Activated CD8-positive, alpha-beta memory T cell treated with anti-CD3 and anti-CD28 coated beads, Interleukin-2, amount 50 U/mL, for 1 hour (primary cell): ENCODE results near the gene WDR64.
A peak's percentile ranks its signal among the peaks of the same experiment; 100 is the strongest.
"Not testable (repeated sequence)": the region's sequence is repeated elsewhere in the genome, so short reads cannot be mapped to it uniquely, and the experiment has no call there.

ENCODE experiments used
- DNase-seq: peaks from one replicate; pipeline ENCODE4 v3.0.0-alpha.2; 2020; ENCODE audit errors: extremely low read depth

The WDR64 gene

DNA sequence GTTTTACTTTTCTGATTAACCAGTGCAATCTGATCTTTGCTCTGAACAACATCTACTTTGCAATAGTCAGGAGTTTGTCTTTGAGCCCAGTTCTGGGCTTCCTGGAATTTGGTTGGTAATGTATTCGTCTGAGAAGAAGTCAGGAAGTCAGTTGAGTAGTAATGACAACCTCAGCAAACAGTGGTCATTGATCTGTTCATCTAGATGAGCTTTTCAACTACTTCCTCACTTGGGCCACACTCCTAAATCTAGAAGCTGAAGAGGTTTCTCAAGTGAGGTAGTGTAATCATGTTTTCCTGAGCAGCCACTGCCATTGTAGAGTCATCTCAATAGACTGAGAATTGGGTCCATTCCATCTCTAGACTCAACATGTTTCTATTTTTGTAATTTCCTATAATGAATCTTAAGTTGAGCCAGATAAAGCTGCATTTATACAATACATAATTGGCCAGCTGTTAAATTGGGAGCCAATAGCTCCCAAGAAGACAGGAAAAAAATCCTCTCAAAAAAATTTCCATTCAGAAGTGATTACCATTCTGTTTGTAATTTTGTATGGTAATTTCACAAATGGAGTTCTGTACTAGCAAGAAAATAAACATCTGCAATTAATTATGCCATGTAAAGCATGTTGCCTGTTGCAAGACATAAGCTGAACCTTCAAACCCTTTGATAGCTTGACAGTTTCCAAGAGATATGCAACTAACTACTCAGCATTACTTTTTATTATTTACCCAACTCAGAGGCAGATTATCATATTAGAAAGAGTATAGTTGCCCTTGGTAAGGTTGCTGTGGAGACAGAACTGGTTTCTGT is 49.6 kb downstream of the WDR64 start:
- no peak for DNase-seq

DNA sequence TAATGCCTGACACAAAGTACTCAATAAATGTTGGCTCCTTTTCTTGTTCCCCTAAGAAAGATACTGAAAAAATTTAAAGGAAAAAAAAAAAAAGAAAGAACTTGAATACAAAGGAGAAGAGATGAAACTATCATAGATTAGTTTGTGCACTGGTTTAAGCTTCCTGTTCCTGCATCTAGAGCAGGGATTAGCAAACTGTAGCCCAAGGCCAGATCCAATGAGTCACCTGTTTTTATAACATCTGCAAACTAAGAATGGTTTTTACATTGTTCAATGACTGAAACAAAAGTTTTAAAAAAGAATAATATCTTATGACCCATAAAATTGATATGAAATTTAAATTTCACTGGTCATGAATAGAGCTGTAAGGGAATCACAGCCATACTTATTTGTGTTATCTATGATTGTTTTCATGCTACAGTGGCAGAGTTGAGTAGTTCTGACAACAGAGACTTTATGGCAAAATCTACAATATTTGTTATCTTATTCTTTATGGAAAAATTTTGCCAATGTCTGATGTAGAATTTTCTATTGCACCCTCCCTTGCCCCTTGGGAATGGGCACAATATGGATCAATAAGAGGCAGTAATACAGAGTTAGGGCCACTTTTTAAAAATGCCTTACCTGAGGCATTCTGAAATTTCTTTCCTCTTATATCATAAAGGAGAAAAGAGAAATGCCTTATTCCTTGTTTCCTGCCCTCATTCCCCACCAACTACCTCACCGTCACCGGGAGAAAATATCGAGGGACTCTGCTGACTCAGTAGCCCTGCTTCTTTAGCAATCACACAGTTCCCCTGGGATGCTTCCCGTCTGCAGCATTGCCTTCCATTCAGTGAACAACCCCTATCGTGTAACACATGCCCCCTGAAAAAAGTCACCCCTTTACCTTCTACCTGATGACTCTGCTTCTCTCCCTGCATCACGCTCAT is 50.6 kb downstream of the WDR64 start:
- DNase-seq, result no peak

DNA sequence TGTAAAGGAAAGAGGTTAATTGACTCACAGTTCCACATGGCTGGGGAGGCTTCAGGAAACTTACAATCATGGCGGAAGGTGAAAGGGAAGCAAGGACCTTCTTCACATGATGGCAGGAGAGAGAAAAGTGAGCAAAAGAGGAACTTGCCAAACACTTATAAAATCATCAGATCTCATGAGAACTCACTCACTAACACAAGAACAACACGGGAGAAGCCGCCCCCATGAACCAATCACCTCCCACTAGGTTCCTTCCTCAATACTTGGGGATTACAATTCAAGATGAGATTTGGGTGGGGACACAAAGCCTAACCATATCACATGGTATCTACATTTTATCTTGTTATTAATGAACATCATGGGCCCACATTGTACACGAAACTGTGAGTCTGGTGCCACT is 51.7 kb downstream of the WDR64 start:
- DNase-seq, result not testable (repeated sequence)

DNA sequence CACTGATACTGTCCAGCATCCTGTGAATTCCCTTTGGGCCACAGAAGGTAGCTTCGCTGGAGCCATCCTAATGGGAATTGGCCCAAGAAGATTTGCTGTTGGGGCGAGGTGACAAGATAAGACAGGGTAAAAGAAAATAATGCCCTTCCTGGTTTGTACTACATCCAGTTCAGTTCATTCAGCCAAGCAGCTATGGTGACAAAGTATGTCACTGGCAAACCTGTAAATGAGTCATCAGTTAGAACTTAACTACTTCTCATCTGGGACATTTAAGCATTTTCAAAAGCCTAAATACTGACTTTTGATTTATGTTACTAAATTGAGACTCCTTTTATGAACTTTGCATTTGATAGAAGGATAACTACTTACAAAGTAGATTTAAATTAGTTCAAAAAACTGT is 54.2 kb downstream of the WDR64 start:
- no peak for DNase-seq

DNA sequence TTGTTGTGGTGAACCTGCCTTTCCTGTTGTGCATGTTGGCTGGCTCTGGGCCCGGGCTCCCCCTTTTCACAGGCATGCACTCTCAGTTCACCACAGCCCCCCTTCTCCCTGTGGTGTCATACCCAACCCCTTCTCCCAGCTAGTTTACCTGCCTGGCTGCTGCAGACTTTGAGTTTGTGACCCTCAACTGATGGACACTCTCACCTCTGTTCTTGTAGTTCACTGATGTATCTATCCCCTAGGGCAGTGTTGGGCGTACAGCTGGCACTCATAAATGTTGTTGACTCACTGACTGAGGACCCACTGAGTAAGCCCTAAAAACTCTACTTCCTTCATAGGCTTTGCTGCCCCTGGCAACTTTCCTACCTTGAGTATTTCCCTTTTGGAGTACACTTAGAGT is 54.9 kb downstream of the WDR64 start:
- peak; percentile 14 for DNase-seq

DNA sequence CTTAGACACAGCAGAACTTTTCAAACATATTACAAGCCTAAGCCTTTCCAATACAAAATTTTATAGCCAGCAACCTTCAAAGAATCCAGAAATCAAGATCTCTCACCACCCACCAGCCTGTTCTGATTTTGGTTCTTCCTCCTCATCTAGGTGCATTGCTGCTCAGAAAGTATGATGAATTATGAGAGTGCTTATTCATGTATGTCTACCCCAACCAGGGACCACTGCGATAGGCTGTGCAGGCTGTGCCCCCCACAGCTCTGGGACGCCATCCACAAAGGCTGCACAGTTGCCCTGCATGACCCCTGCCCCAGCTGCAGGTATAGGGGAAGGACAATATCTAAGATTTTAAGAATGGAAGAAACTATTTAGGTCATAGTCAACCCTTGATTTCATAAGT is 55.4 kb downstream of the WDR64 start:
- no peak for DNase-seq

DNA sequence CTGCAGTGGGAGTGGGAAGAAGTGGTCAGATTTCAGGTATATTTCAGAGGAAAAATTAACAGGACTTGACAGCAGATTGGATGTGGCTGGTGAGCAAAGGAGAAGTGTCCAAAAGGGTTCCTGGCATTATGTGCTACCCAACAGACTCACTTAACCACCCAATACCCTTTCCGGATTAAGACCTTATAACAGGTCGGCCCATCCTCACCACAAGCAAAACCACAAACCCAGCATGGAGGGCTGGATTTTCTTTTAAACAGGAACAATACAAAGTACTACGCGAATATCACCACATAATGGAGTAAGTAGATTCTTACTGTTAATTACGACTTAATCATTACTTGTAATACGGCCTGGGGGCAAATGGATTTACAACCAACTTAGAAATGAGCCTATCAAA is 59.2 kb downstream of the WDR64 start:
- no peak for DNase-seq

DNA sequence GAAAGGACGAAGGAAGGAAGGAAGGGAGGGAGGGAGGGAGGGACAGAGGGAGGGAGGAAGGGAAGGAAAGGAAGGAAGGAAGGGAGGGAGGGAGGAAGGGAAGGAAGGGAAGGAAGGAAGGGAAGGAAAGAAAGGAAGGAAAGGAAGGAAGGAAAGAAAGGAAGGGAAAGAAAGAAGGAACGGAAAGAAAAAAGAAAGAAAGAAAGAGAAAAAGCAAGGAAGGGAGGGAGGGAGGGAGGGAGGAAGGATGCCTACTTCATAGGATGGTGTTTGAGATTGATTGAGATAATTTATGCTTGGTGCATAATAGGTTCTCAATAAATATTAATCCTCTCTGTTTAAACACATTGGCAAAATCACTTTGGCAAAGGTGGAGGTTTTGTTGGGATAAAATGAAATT is 61.2 kb downstream of the WDR64 start:
- no peak for DNase-seq

DNA sequence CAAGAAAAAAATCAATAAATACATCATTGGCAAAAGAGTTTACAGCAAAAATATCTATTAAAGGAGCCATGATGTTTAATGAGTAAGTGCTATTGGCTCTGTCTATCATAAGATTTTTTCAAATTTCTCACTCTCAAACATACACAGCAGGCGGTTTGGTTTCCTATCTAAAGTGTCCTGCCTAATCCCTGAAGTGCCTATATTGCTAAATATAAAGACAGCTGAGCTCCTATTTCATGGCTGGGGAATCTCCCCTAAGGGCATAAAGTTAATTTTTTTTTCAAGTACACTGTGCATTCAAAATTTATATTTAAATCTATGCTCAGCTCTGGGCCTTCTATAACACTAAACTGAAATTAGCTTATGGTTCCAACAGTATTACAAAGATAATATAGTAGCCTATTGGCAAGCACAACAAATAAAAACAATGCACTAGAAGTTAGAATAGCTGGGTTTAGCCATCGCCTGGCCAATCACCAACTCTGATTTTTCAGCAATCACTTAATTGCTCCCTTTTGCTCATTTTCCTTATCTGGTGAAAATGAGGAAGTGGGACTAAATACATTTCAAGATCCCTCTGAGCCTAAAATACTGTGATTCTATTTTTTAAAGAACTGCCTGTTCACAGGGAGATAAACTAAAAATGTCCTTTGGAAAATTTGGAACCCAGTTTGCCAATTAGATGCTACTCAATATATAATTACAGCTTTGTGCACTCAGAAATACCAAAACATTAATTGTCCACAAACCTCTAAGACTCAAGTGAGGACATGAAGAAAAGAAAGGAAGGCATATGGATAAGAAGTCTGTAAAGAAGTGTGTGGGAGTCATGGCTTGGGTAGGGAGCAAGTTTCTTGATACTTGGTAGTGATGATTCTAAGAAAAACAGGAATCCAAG is 62.5 kb downstream of the WDR64 start:
- DNase-seq, result no peak

DNA sequence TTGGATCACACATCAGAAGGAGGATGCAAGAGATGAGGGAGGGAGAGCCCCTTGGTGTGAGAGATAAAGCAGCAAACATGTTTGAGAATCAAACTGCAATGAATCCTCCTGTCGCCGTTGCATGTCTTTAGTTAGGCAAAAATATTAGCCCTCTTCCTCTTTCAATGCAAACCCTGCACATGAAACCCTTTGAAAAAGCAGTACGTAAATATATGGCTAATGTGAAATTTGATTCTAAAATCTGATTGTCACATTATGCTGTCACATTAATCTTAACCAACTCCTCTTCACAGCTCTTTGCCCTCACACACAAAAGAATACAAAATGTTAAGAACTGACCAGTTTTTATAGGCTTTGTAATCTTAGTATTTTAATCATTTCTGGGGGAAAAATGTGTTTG is 63.4 kb downstream of the WDR64 start:
- no peak for DNase-seq

DNA sequence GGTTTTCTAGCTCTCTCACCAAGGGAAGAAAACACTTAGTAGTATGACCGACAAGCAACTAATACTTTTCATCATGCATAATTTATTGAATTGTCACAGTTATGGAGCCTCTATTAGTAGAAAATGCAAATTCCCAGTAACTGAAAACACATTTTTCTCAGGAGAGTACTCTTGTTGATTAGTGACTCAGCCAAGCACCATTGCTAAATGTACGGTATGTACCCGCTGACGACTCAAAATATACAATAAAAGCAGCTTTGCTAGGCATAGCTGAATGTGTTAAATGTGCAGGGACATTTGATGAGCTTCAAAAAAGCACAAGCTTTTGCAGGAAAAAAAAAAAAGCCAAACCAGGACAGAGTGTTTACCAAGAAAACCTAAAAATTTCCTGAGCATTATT is 63.9 kb downstream of the WDR64 start:
- DNase-seq, result no peak

DNA sequence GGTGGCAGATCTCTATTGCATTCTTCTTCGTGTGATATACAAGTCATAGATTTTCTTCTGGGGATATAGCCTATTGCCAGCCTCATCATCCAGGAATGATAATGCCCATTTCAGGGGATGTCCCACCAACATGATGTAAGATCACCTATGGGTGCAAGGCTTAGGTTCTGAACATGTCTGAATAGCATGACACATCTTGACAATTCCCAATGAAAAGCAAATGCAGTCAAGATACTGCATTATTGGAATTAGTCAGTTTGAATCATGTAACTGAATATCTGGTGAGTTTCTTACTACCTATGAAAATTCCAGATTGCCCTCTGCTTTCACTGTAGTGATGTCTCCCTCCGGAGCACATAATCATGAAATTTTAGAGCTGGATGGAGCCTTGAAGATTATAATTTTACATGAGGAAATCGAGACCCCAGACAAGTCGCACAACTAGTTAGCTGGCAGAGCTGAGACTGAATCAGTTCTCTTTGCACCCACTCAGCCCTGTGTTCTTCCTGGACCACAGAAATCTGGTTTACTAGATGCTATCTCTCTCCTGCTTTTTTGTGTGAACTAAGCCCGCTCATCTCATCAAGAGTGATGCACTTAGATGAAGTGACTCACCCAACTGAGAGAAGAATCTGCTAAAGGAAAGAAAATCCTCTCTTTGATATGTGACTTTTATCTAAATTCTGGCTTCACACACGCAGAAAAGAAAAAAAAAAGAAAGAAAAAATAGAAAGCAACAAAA is 65.0 kb downstream of the WDR64 start:
- DNase-seq, result peak; percentile 13

DNA sequence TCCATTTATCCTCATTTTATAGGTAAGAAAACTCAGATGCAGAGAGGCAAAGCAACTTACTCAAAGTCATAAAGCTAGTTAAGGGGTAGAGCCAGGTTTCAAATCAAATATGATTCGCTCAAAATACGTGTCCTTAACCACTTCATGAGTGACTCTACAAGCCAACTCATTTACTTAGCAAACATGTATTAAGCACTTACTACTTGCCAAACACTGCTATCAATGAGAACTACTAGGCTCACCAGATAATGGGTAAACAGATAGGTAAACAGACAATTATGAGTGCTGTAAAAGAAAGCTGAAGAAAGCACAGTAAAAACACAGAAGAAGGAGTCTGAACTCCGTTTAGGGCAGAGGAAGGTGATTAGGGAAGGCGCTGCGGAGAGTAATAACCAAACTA is 65.9 kb downstream of the WDR64 start:
- no peak for DNase-seq

DNA sequence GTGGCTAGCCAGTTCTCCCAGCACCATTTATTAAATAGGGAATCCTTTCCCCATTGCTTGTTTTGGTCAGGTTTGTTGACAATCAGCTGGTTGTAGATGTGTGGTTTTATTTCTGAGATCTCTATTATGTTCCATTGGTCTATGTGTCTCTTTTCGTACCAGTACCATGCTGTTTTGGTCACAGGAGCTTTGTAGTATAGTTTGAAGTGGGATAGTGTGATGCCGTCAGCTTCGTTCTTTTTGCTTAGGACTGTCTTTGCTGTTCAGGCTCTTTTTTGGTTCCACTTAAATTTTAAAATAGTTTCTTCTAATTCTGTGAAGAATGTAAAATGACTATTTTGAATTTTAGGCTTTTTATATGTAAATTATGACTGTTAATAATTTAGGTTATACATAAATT is 68.9 kb downstream of the WDR64 start:
- DNase-seq, result no peak

DNA sequence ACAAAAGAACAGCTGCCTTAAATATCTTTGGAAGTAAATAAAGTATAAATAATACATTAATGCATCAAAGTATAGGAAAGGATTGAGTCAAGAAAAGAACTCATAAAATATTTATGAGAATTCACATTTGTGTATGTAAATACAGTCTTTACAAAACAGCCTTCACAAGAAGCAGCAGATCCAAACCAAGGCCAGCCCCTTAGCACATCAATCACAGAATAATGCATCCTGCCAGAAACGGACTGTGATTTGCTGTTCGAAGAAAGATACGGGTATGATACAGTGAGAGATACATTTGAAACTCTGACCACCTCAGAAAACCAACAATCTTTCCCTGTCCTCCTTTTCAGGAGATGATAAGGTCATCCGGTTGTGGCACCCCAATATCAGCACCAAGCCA is 70.9 kb downstream of the WDR64 start:
- no peak for DNase-seq

DNA sequence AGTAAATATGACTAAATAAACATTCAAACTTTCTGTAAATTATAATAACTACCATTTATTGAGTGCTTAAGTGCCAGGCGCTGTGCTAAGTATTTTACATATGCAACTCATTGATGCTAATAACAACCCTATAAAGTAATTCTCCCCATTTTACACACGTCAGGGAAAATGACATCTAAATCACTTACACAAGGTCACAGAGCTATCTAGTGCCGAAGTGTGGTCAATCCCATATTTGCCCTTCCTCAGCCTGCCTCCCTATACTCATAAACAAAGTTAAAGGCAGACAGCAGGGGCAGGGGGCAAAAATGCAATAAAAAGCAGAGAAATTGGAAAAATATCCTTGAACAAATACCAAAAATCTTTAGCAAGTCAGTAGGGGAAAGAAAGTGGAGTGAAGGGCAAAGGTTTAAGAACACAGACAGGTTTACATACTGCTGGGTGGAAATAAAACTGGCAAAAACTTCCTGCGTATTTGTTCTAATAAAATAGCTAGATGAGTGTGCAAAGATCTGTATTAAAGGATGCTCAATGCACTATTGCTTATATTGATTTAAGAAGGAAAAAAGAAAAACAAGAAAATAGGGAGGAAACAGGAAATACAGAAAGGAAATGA is 72.8 kb downstream of the WDR64 start:
- DNase-seq, result no peak

DNA sequence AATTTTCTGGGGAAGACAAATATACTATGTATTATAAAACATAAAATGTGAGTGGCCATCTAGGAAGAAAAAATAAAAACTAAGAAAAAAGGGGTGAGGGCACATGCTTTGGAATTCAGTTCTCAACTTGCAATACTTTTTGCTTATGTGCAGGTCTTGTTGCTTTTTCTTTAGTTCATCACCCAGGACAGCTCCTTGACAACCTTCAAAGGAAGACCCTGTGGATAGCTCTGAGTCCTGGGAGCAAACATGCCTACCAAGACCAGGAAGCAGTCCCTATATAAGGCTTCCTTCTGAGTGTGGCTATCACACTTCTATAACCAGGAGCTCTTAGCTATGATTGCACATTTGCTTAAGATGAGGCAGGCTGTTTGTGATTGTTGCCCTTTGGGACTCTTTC is 78.0 kb downstream of the WDR64 start:
- no peak for DNase-seq

DNA sequence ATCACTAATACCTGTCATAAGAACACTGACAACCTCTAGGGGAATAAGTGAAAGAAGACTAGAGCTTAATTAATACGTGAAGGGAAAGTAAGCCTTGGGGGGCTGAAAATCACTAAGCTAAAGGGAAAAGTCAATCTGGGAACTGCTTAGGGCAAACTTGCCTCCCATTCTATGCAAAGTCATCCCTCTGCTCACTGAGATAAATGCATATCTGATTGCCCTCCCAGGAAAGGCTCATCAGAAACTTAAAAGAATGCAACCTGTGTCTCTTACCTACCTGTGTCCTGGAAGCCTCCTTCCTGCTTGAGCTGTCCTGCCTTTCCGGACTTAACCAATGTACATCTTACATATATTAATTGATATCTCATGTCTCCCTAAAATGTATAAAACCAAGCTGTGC is 81.8 kb downstream of the WDR64 start:
- no peak for DNase-seq

DNA sequence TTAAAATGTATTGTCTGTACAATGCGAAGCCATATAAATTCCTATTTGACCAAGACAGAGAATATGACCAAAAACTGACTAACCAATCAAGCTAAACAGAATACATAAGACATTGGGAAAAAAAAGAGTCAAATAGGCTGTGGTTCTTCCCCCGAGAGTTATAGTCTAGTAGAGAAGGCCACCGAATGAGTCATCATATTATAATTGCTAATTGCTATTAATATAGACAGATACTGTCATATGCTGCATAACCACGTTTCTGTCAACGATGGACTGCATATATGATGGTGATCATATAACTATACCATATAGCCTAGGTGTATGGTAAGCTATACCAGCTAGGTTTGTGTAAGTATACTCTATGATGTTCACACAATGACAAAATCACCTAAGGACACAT is 82.5 kb downstream of the WDR64 start:
- no peak for DNase-seq

DNA sequence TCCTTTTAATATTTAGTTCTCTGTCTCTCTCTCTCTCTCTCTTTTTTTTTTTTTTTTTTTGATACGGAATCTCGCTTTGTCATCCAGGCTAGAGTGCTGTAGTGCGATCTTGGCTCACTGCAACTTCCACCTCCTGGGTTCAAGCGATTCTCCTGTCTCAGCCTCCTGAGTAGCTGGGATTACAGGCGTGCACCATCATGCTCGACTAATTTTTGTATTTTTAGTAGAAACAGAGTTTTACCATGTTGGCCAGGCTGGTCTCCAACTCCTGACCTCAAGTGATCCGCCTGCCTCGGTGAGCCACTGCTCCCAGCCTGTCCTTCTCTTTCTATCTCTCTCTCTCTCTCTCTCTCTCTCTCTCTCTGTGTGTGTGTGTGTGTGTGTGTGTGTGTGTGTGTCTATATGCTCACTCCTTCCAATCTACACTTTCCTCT is 83.4 kb downstream of the WDR64 start:
- DNase-seq, result not testable (repeated sequence)

DNA sequence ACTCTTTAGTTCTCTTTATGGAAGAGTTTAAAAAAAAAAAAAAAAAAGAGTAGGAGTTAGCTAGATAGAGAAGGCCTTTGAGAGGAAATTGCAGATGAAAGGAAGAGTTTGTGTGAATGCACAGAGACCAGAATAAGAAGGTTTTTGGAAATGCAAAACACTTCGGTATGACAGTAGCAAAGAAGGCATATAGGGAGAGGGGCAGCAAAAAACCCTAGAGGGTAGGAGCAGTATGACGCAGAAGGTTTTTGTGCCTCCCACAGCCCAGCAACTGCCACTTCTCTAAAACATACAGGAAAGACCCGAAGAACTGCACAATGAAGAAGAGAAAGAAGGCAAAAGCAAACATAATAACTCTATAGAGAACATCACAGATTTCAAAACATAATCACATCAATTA is 84.3 kb downstream of the WDR64 start:
- no peak for DNase-seq
